T-helper 1 cell treated with Interleukin-12 subunit alpha and Interleukin-12 subunit beta and Interleukin-4 antibody, amounts not matched to agents 30 ng/mL and 1 ng/mL, for 36 hours (primary cell): ENCODE measurements around the gene CALCOCO2. TPM values are rescaled to one million over a fixed set of nuclear protein-coding genes. Genes with fewer than 3 reads are reported as not detected.
"Not testable (repeated sequence)": the region's sequence is repeated elsewhere in the genome, so short reads cannot be mapped to it uniquely, and the experiment has no call there.

ENCODE experiments used
- intact Hi-C: fragments of 100-400 bp; cut with micrococcal nuclease; formaldehyde crosslinking; loops from one replicate; pipeline ENCODE4 v1.15.1; 2024
- total RNA-seq: library from RNA; stranded (reverse); gene quantifications from 2 replicates; pipeline ENCODE4 v1.2.3, GENCODE V29; 2022

CALCOCO2 gene
- total RNA-seq, 1 donor from 2014 or later: 158 TPM

- intact Hi-C loops: no loop called here
These were observed 40.9 kb downstream of the CALCOCO2 start for GRCh38 chr17:48871551-48872351.

GRCh38 chr17:48872409-48872808 lies 41.6 kb downstream of the CALCOCO2 start:
- intact Hi-C loops: not testable (repeated sequence)

- intact Hi-C loops: no loop called here
These were observed 42.4 kb downstream of the CALCOCO2 start for GRCh38 chr17:48873209-48873608.

- intact Hi-C loops: no loop called here
These were observed 43.0 kb downstream of the CALCOCO2 start for GRCh38 chr17:48873696-48874443.

GRCh38 chr17:48878920-48879898 lies 48.4 kb downstream of the CALCOCO2 start:
- intact Hi-C loops: loop anchor here (1.0 kb wide), 5 partner anchors 65 to 201 kb away; no protein-coding TSS in a partner anchor

GRCh38 chr17:48882272-48882671 lies 51.4 kb downstream of the CALCOCO2 start:
- intact Hi-C loops: no loop called here

- intact Hi-C loops: no loop called here
These were observed 52.3 kb downstream of the CALCOCO2 start for GRCh38 chr17:48883171-48883570.

- intact Hi-C loops: loop anchor here (5.0 to 10.0 kb wide), 2 partner anchors 785 to 843 kb away; partner anchors contain the start of genes CBX1, NFE2L1 and SNX11
These were observed 59.3 kb downstream of the CALCOCO2 start for GRCh38 chr17:48890086-48890485.

- intact Hi-C loops: loop anchor here (1.0 to 10.0 kb wide), 15 partner anchors 15 to 1244 kb away; partner anchors contain the start of genes CALCOCO2, CBX1, CDK5RAP3 and KAT7
These were observed 62.3 kb downstream of the CALCOCO2 start for GRCh38 chr17:48892940-48893645.

GRCh38 chr17:48893646-48894508 lies 63.0 kb downstream of the CALCOCO2 start:
- intact Hi-C loops: loop anchor here (5.0 to 10.0 kb wide), 2 partner anchors 789 to 847 kb away; partner anchors contain the start of genes CBX1, NFE2L1 and SNX11

GRCh38 chr17:48894886-48895285 lies 64.1 kb downstream of the CALCOCO2 start:
- intact Hi-C loops: loop anchor here (5.0 to 10.0 kb wide), 2 partner anchors 790 to 848 kb away; partner anchors contain the start of genes CBX1, NFE2L1 and SNX11

GRCh38 chr17:48901241-48901640 lies 70.4 kb downstream of the CALCOCO2 start:
- intact Hi-C loops: no loop called here

GRCh38 chr17:48903401-48903800 lies 72.6 kb downstream of the CALCOCO2 start:
- intact Hi-C loops: no loop called here

- intact Hi-C loops: no loop called here
These were observed 73.6 kb downstream of the CALCOCO2 start for GRCh38 chr17:48904428-48904827.

- intact Hi-C loops: loop anchor here (5.0 kb wide), 1 partner anchor 1009 kb away; the partner anchor contains the start of gene SP2
These were observed 75.2 kb downstream of the CALCOCO2 start for GRCh38 chr17:48905987-48906515.

- intact Hi-C loops: loop anchor here (1.0 to 5.0 kb wide), 6 partner anchors 9 to 1010 kb away; partner anchors contain the start of genes ATP5MC1, NFE2L1 and SP2
These were observed 76.8 kb downstream of the CALCOCO2 start for GRCh38 chr17:48907713-48908046.

GRCh38 chr17:48908047-48908843 lies 77.4 kb downstream of the CALCOCO2 start, which contains the start of gene UBE2Z:
Gene UBE2Z, plus strand, starts transcription at chr17:48908407. Its CDS starts 97 bp downstream, at chr17:48908504.
- intact Hi-C loops: loop anchor here (1.0 to 5.0 kb wide), 6 partner anchors 8 to 1011 kb away; partner anchors contain the start of genes ATP5MC1, NFE2L1 and SP2
